22Rv1 (cell line): ENCODE measurements around the gene EVI5.
A peak's percentile ranks its signal among the peaks of the same experiment; 100 is the strongest.

Experiments used
- H3K27ac ChIP-seq: fragments of 450-650 bp; 2 replicates; pipeline ENCODE4 v1.5.1; 2017
- CTCF ChIP-seq: fragments of 450-650 bp; IDR thresholded peaks from 2 replicates; pipeline ENCODE4 v1.5.1; 2017; ENCODE audit warnings: mild to moderate bottlenecking
- ZFX ChIP-seq: fragments of 450-650 bp; IDR thresholded peaks from 2 replicates; pipeline ENCODE4 v1.6.1; 2017; ENCODE audit warnings: antibody characterized with exemption, borderline replicate concordance

Gene EVI5

GRCh38 chr1:92808381-92808780 lies 23.5 kb upstream of the EVI5 start:
- TF ChIP-seq ZFX (no peak), CTCF (no peak)
- no peak overlapping the region for H3K27ac ChIP-seq

- TF ChIP-seq ZFX (no peak), CTCF (no peak)
- H3K27ac ChIP-seq: peak overlapping the region; percentile 55
These were observed 20.3 kb upstream of the EVI5 start for GRCh38 chr1:92805216-92805615.

- peak overlapping the region; percentile 55 for H3K27ac ChIP-seq
- TF ChIP-seq CTCF (no peak), ZFX (no peak)
These were observed 19.9 kb upstream of the EVI5 start for GRCh38 chr1:92804721-92805201.

- no peak overlapping the region for H3K27ac ChIP-seq
These were observed 18.4 kb upstream of the EVI5 start for GRCh38 chr1:92803140-92803887.

GRCh38 chr1:92797961-92798360 lies 13.1 kb upstream of the EVI5 start:
- TF ChIP-seq CTCF (no peak), ZFX (no peak)
- no peak overlapping the region for H3K27ac ChIP-seq

More at GRCh38 chr1:92803140-92803887, 18.4 kb upstream of the EVI5 start:
- TF ChIP-seq ZFX (no peak), CTCF (no peak)

- no peak overlapping the region for H3K27ac ChIP-seq
- TF ChIP-seq ZFX (no peak), CTCF (no peak)
These were observed 12.4 kb upstream of the EVI5 start for GRCh38 chr1:92797297-92797696.

GRCh38 chr1:92795166-92795565 lies 10.3 kb upstream of the EVI5 start:
- no peak overlapping the region for H3K27ac ChIP-seq
- TF ChIP-seq CTCF (no peak), ZFX (no peak)
